HepG2 (cell line): ENCODE results near the gene ARCN1. TPM values are rescaled to one million over a fixed set of nuclear protein-coding genes. Genes with fewer than 3 reads are reported as not detected.

Experiments
- ARID2 ChIP-seq: sonication (generic); formaldehyde crosslinking; IDR thresholded peaks from 2 replicates; pipeline ENCODE4 v1.8.1; 2022; ENCODE audit warnings: mild to moderate bottlenecking, missing genetic modification reagents, borderline replicate concordance
- ATF4 ChIP-seq, 2 experiments: fragments of 450-650 bp in 1 of 2; sonication (generic) in 1 of 2; formaldehyde crosslinking; IDR thresholded peaks; 2 replicates each; pipeline versions ENCODE4 v1.5.0 to v1.8.0; 2020 to 2022; ENCODE audit warnings: mild to moderate bottlenecking in 1 of 2, missing genetic modification reagents in 1 of 2
- HMGA1 ChIP-seq: sonication (generic); formaldehyde crosslinking; conservative IDR thresholded peaks from 2 replicates; pipeline ENCODE4 v1.4.0; 2020; ENCODE audit warnings: missing genetic modification reagents
- HOXD1 ChIP-seq: sonication (generic); formaldehyde crosslinking; IDR thresholded peaks from 2 replicates; pipeline ENCODE4 v1.5.0; 2020; ENCODE audit warnings: missing genetic modification reagents
- NKX3-1 ChIP-seq: sonication (generic); formaldehyde crosslinking; IDR thresholded peaks from 2 replicates; pipeline ENCODE4 v1.5.0; 2020; ENCODE audit warnings: missing genetic modification reagents
- SMARCC2 ChIP-seq: fragments of 450-650 bp; IDR thresholded peaks from 2 replicates; pipeline ENCODE4 v1.6.1; 2017; ENCODE audit warnings: antibody characterized with exemption, mild to moderate bottlenecking
- SRSF1 ChIP-seq: fragments of 200-400 bp; formaldehyde crosslinking; optimal IDR thresholded peaks from 2 replicates; pipeline ENCODE3; 2017; ENCODE audit warnings: mild to moderate bottlenecking, low read depth, low read length, moderate library complexity
- ZBTB8A ChIP-seq: sonication (generic); formaldehyde crosslinking; IDR thresholded peaks from 2 replicates; pipeline ENCODE4 v1.4.0; 2020; ENCODE audit warnings: mild to moderate bottlenecking, low read depth, missing genetic modification reagents, borderline replicate concordance
- ZNF10 ChIP-seq: sonication (generic); formaldehyde crosslinking; IDR thresholded peaks from 2 replicates; pipeline ENCODE4 v1.4.0; 2020; ENCODE audit warnings: mild to moderate bottlenecking, low read depth, missing genetic modification reagents, borderline replicate concordance
- ZNF138 ChIP-seq: sonication (generic); formaldehyde crosslinking; IDR thresholded peaks from 2 replicates; pipeline ENCODE4 v1.5.0; 2020; ENCODE audit warnings: mild to moderate bottlenecking, low read depth, missing genetic modification reagents
- ZNF337 ChIP-seq: sonication (generic); formaldehyde crosslinking; IDR thresholded peaks from 2 replicates; pipeline ENCODE4 v1.5.1; 2020; ENCODE audit warnings: missing genetic modification reagents, low read depth, mild to moderate bottlenecking, borderline replicate concordance
- ZNF44 ChIP-seq: sonication (generic); formaldehyde crosslinking; IDR thresholded peaks from 2 replicates; pipeline ENCODE4 v1.5.1; 2020; ENCODE audit warnings: mild to moderate bottlenecking, missing genetic modification reagents
- ZNF451 ChIP-seq: sonication (generic); formaldehyde crosslinking; IDR thresholded peaks from 2 replicates; pipeline ENCODE4 v1.5.0; 2020; ENCODE audit warnings: mild to moderate bottlenecking, missing genetic modification reagents
- ZNF740 ChIP-seq: sonication (generic); formaldehyde crosslinking; IDR thresholded peaks from 2 replicates; pipeline ENCODE4 v1.4.0; 2020; ENCODE audit warnings: missing genetic modification reagents
- polyA plus RNA-seq, 8 experiments: library from polyadenylated mRNA; depleted of rRNA in 3 of 8; stranded (reverse) in 7 of 8; unstranded in 1 of 8; fragments of >200 nt; fragmentation: Illumina TruSeq in 4 of 8; extraction: Trizol in 4 of 8; gene quantifications; 2 replicates each; pipeline versions ENCODE4 v1.2.1 to v1.2.3, GENCODE V29; 2011 to 2016; ENCODE audit warnings: low read depth in 4 of 8, missing spikeins in 1 of 8, mixed read lengths in 1 of 8; ENCODE audit not compliant: insufficient read depth in 1 of 8
- total RNA-seq, 5 experiments: library from RNA; depleted of rRNA; stranded (reverse); fragments of >200 nt; fragmentation: Illumina TruSeq; extraction: Trizol; gene quantifications; 2 replicates each; pipeline ENCODE4 v1.2.3, GENCODE V29; 2016; ENCODE audit warnings: low read depth in 1 of 5
- TF ChIP-seq, protein P1 (sequence below): sonication (generic); formaldehyde crosslinking; IDR thresholded peaks from 2 replicates; pipeline ENCODE4 v1.8.0; 2022; ENCODE audit warnings: missing genetic modification reagents, mild to moderate bottlenecking, inconsistent platforms, borderline replicate concordance
- TF ChIP-seq, protein P2 (sequence below): sonication (generic); formaldehyde crosslinking; IDR thresholded peaks from 2 replicates; pipeline ENCODE4 v1.5.0; 2020; ENCODE audit warnings: missing genetic modification reagents, mild to moderate bottlenecking, borderline replicate concordance
- TF ChIP-seq, protein P3 (sequence below): sonication (generic); formaldehyde crosslinking; IDR thresholded peaks from 2 replicates; pipeline ENCODE4; 2020; ENCODE audit warnings: missing genetic modification reagents, mild to moderate bottlenecking, borderline replicate concordance

The ARCN1 gene
- total and polyA plus RNA-seq, 2 of the 13 experiments (the other 11 are each of a cell fraction or from before 2014, with no cell fraction given): 148 to 200 TPM

DNA sequence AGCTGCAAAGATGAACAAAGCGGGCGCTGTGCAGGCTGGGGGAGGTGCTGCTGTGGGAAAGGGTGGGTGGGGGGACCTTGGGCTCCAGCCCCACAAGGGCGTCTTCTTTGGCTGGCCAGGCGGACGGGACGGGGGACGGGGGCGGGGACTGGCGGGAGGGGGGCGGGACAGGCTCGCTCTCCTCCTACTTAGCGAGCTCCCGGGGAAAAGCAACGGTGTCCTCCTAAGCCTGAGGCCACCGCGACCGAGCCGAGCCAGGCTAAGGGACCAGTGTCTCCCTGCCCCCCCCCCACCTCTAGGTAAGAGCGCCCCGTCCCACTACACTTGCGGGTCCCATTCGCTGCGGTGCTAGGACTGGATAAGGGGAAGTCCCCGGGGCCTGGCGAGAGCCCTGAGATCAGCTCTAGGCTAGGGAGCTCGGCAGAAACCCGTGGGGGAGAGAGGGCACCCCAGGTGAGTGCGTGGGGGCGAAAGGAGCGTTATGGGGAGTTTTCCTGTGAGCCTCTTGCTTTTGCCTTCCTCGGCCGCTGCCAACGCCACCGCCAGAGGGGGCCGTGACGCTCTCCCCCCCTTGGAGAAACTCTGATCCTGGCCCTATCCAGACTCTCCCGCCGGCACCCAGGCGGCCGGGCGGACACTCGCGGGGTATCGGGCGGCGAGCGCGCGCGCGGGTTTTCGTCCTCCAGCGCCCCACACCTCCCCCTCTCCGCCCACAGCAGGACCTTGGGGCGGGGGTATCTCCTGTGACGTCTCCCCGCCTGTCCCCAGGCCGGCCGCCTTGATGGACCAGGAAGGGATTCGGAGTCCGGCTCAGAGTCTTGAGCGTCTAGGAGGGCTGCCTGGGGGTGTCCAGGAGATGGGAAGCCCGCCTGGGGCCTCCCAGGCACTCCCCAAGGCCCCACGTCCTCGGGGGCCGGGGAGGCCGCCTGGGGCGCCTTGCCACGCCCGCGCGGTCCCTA is 35.5 kb downstream of the ARCN1 start, which contains the start of gene PHLDB1 (continued):
- TF ChIP-seq ZNF10 (CRISPR knock-in tag): no peak
- TF ChIP-seq ARID2 (CRISPR knock-in tag): no peak
- no peak for TF ChIP-seq ZNF451 (CRISPR knock-in tag)
- TF ChIP-seq, protein P1, sequence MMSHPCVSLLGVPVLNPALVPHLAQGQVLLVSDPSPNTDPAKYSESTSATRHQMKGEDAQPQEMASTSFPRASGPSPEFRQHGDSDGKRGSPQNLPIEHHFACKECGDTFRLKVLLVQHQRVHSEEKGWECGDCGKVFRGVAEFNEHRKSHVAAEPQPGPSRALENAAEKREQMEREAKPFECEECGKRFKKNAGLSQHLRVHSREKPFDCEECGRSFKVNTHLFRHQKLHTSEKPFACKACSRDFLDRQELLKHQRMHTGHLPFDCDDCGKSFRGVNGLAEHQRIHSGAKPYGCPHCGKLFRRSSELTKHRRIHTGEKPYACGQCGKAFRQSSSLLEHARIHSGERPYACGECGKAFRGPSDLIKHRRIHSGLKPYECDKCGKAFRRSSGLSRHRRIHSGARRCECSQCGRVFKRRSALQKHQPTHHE (CRISPR knock-in tag): no peak
- TF ChIP-seq HOXD1 (CRISPR knock-in tag): no peak
- peak; percentile 73 for TF ChIP-seq SRSF1
- TF ChIP-seq ZNF337 (CRISPR knock-in tag): no peak
- TF ChIP-seq ZBTB8A (CRISPR knock-in tag): no peak
- no peak for TF ChIP-seq ATF4 (CRISPR knock-in tag; IDR thresholded peaks at IDR 0.05)
- peak; percentile 84; the same call in 1 of the 2 replicates for TF ChIP-seq ZNF740
- TF ChIP-seq, protein P2, sequence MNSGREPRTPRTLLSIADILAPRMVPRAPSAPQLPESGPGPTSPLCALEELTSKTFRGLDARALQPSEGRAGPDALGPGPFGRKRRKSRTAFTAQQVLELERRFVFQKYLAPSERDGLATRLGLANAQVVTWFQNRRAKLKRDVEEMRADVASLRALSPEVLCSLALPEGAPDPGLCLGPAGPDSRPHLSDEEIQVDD (CRISPR knock-in tag): no peak
- TF ChIP-seq NKX3-1 (CRISPR knock-in tag): no peak
- TF ChIP-seq, protein P3, sequence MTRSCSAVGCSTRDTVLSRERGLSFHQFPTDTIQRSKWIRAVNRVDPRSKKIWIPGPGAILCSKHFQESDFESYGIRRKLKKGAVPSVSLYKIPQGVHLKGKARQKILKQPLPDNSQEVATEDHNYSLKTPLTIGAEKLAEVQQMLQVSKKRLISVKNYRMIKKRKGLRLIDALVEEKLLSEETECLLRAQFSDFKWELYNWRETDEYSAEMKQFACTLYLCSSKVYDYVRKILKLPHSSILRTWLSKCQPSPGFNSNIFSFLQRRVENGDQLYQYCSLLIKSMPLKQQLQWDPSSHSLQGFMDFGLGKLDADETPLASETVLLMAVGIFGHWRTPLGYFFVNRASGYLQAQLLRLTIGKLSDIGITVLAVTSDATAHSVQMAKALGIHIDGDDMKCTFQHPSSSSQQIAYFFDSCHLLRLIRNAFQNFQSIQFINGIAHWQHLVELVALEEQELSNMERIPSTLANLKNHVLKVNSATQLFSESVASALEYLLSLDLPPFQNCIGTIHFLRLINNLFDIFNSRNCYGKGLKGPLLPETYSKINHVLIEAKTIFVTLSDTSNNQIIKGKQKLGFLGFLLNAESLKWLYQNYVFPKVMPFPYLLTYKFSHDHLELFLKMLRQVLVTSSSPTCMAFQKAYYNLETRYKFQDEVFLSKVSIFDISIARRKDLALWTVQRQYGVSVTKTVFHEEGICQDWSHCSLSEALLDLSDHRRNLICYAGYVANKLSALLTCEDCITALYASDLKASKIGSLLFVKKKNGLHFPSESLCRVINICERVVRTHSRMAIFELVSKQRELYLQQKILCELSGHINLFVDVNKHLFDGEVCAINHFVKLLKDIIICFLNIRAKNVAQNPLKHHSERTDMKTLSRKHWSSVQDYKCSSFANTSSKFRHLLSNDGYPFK (CRISPR knock-in tag): no peak
- no peak for TF ChIP-seq ZNF138 (CRISPR knock-in tag)
- no peak for TF ChIP-seq SMARCC2
- no peak for TF ChIP-seq ZNF44 (CRISPR knock-in tag)
- no peak for TF ChIP-seq HMGA1
